A549 treated with dexamethasone at 1 μM for 4 hours (cell line): ENCODE data around the gene LRRC43. TPM values are rescaled to one million over a fixed set of nuclear protein-coding genes. Genes with fewer than 3 reads are reported as not detected.

ENCODE experiments used
- total RNA-seq: library from RNA; stranded (reverse); fragments of 200-300 nt; extraction: Qiagen RNA extraction; gene quantifications from 5 replicates; pipeline ENCODE4 v1.2.3, GENCODE V29; 2022

The LRRC43 gene
- total RNA-seq: 0.09 to 0.24 TPM (median 0.21 TPM) in 5 replicates

DNA sequence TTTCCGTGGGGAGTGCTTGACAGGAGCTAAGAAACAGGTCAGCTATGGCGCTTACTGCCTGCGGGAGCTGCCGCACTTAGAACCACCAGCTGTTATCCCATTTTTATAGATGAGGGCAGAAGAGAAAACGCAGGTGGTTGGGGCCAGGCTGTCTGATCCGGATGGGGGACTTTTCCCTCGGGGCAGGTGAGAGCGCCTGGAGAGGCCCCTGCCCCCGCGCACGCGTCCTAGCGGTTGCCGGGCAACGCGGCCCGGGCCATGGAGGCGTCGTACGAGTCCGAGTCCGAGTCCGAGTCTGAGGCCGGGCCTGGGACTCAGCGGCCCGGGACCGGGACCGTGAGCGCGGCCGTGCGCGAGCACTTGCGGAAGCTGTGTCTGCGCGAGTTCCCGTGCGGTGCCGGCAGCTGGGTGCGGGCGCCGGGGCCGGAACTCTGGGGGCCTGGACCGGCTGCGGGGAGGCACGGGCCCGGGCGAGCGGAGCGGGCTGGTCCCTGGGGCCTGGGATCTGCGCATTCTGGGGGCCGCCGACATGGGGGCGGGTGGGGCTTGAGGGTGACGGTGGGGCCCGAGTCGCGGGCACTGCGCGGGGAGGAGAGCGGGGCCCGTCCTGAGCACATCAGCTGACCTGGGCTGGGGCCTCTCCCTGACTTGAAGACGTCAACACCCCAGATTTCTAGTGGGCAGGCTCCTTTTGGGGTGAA is at the start of gene LRRC43:
TSS of gene LRRC43 (plus strand) at position 237 of the 701 bp plus-strand sequence. CDS start at position 259, 22 bp downstream.

DNA sequence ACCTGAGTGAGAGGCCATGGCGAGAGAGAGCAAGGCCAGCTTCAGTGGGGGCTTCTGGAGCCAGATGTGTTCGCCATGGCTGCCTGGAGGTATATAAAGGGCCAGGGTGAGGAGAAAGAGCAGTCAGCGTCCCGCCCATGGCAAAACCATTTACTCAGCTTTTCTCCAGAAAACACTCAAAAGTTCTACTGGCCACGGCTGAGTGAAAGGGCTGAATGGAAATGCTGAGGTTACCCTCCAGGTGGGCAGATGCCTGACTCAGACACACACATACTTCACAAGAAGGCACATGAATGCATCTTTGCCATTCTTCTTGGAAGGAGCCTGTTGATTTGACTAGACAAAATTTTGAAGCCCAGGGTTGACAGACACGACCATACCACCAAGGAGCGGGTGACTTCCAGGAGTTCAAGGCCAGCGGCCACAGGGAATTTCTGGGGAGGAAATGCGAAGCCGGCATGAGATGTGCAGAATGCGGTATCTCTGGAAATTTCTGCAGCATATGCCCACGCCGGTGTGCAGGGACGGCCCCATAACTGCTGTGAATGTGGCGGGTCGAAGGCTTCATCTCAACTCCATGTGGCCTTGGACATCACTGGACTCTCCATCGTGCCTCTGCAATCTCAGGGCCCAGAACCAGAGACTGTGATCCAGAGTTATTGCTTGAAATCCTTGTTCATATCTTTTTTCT is 8.6 kb upstream of the LRRC43 start, which contains the start of gene IL31:
TSS of gene IL31 (minus strand) at position 67 of the 691 bp plus-strand sequence. CDS start at position 18, 49 bp downstream.

GRCh38 chr12:122203301-122204166 is 20.6 kb downstream of the LRRC43 start, which contains the start of gene B3GNT4:
Gene B3GNT4 (plus strand): TSS chr12:122203709. CDS start chr12:122204619, 910 bp downstream.

GRCh38 chr12:122225683-122226365 is 42.9 kb downstream of the LRRC43 start, which contains the start of gene DIABLO:
Gene DIABLO (minus strand): TSS chr12:122226052. CDS start chr12:122226014, 38 bp downstream.

Other genes with a start within 250 kb of the LRRC43 start
- gene BCL7A, start 161.2 kb upstream of the LRRC43 start, total RNA-seq: 8.5 to 11.4 TPM (median 10.3 TPM) in 5 replicates
- 24.6 to 56.2 TPM (median 50.9 TPM) in 5 replicates for gene MLXIP, start 104.4 kb upstream of the LRRC43 start, total RNA-seq
- gene IL31, start 8.9 kb upstream of the LRRC43 start, total RNA-seq: not detected in 5 replicates
- gene B3GNT4, start 20.6 kb downstream of the LRRC43 start, total RNA-seq: 0.39 to 0.80 TPM (median 0.64 TPM) in 5 replicates
- gene DIABLO, start 42.9 kb downstream of the LRRC43 start, total RNA-seq: 68.5 to 74.2 TPM (median 71.5 TPM) in 5 replicates
- 18.3 to 19.0 TPM (median 18.4 TPM) in 5 replicates for gene VPS33A, start 83.4 kb downstream of the LRRC43 start, total RNA-seq
- gene CLIP1, start 239.5 kb downstream of the LRRC43 start, total RNA-seq: 34.7 to 42.8 TPM (median 35.5 TPM) in 5 replicates